K562 (cell line): ENCODE results near the gene KPNA1. TPM values are rescaled to one million over a fixed set of nuclear protein-coding genes. Genes with fewer than 3 reads are reported as not detected.

Source experiments
- ATAC-seq: fragments of 200-7000 bp; cut with Tn5 transposase; 3 replicates; pipeline ENCODE4 v1.9.1; 2020; ENCODE audit warnings: moderate library complexity
- BruUV-seq: library from RNA; stranded (reverse); fragments of 400-500 nt; replicated peaks from 2 replicates; lab custom pipeline; 2021; lab: Mats Ljungman, UMichigan
- CTCF ChIA-PET: fragments of 300-600 bp; formaldehyde crosslinking; extraction: SDS; loops from one replicate; lab custom pipeline; 2021; ENCODE audit warnings: low intra/inter-chr PET ratio; lab: Yijun Ruan, JAX
- POLR2A ChIA-PET: fragments of 300-600, 350-650 bp; sonication (Branson Sonifier 250); formaldehyde crosslinking; extraction: SDS; loops from one replicate; lab custom pipeline; 2021; ENCODE audit warnings: antibody characterized with exemption, inconsistent platforms; lab: Yijun Ruan, JAX
- DNase-seq, 4 experiments: peaks; one replicate each; pipeline versions ENCODE4 v3.0.0 to v3.0.0-alpha.2; 2011 to 2018; ENCODE audit warnings: low spot score in 3 of 4, mixed read lengths in 3 of 4; ENCODE audit errors: extremely low read depth in 1 of 4
- FAIRE-seq: peaks from 2 replicates; lab custom pipeline; 2011; peaks lifted over from hg19 to GRCh38; lab: Jason Lieb, UNC
- H2AFZ ChIP-seq: 2 replicates; pipeline ENCODE4 v1.6.0; 2011; ENCODE audit warnings: low read depth, low read length, control low read depth, inconsistent platforms
- H3K27ac ChIP-seq: fragments of 200-600 bp; 3 replicates; pipeline ENCODE4 v1.8.0; 2011; ENCODE audit warnings: low read depth, mild to moderate bottlenecking, control low read depth, inconsistent platforms, low read length, moderate library complexity, mixed read lengths; ENCODE audit errors: extremely low read depth
- H3K27me3 ChIP-seq, 2 experiments: fragments of 300-600 bp in 1 of 2; 2 replicates in 1 of 2; 3 replicates in 1 of 2; pipeline versions ENCODE4 v1.6.0 to v1.8.0; 2011; ENCODE audit warnings: inconsistent platforms in 2 of 2, low read length in 2 of 2, mild to moderate bottlenecking in 1 of 2, mixed read lengths in 1 of 2, moderate library complexity in 1 of 2; ENCODE audit not compliant: control insufficient read depth in 2 of 2, insufficient read depth in 2 of 2
- H3K36me3 ChIP-seq: fragments of 300-600 bp; 3 replicates; pipeline ENCODE4 v1.8.0; 2011; ENCODE audit warnings: mild to moderate bottlenecking, low read length, inconsistent platforms; ENCODE audit not compliant: control insufficient read depth, insufficient read depth
- H3K4me1 ChIP-seq, 2 experiments: fragments of 200-600 bp in 1 of 2; replicated peaks in 1 of 2; 2 replicates in 1 of 2; 3 replicates in 1 of 2; pipeline versions ENCODE4 v1.5.1 to v1.8.0; 2011; ENCODE audit warnings: inconsistent platforms in 2 of 2, low read length in 2 of 2, mild to moderate bottlenecking in 1 of 2, mixed read lengths in 1 of 2, moderate library complexity in 1 of 2; ENCODE audit not compliant: control insufficient read depth in 2 of 2, insufficient read depth in 2 of 2
- H3K4me2 ChIP-seq: 2 replicates; pipeline ENCODE4 v1.6.1; 2011; ENCODE audit warnings: low read length, control low read depth, inconsistent platforms, mixed read lengths; ENCODE audit not compliant: insufficient read depth
- H3K4me3 ChIP-seq: fragments of 200-600 bp; sonication (generic), shearing (Covaris generic); 2 replicates; pipeline ENCODE4 v1.5.1; 2016; ENCODE audit warnings: control low read depth, inconsistent platforms
- H3K79me2 ChIP-seq: fragments of 200-600 bp; 3 replicates; pipeline ENCODE4 v1.8.0; 2011; ENCODE audit warnings: low read length, inconsistent platforms; ENCODE audit not compliant: control insufficient read depth, insufficient read depth
- H3K9ac ChIP-seq, 2 experiments: 2 replicates each; pipeline versions ENCODE4 v1.6.0 to v1.6.1; 2011; ENCODE audit warnings: low read depth in 2 of 2, low read length in 2 of 2, control low read depth in 1 of 2, inconsistent platforms in 1 of 2, mild to moderate bottlenecking in 1 of 2, mixed read lengths in 1 of 2; ENCODE audit not compliant: insufficient read depth in 1 of 2
- H3K9me1 ChIP-seq: one replicate; pipeline ENCODE4 v1.6.0; 2011; ENCODE audit warnings: inconsistent platforms, mild to moderate bottlenecking, low read length, moderate library complexity; ENCODE audit not compliant: control insufficient read depth, insufficient read depth
- H3K9me3 ChIP-seq: replicated peaks from 2 replicates; pipeline ENCODE4 v1.5.1; 2011; ENCODE audit warnings: low read depth, low read length, inconsistent platforms; ENCODE audit not compliant: control insufficient read depth, insufficient read depth
- H4K20me1 ChIP-seq: replicated peaks from 2 replicates; pipeline ENCODE4 v1.6.1; 2011; ENCODE audit warnings: low read length, inconsistent platforms, mixed read lengths; ENCODE audit not compliant: control insufficient read depth, insufficient read depth
- IRF2 ChIP-seq: sonication (generic); formaldehyde crosslinking; IDR thresholded peaks from 2 replicates; pipeline ENCODE4 v1.8.1; 2022; ENCODE audit warnings: mild to moderate bottlenecking, missing genetic modification reagents
- RBM17 ChIP-seq: fragments of 200-400 bp; formaldehyde crosslinking; IDR thresholded peaks from 2 replicates; pipeline ENCODE4 v1.6.1; 2017; ENCODE audit warnings: low read depth, mild to moderate bottlenecking, low read length, borderline replicate concordance
- RNF2 ChIP-seq: sonication (generic); IDR thresholded peaks from 2 replicates; pipeline ENCODE4 v1.6.1; 2016
- SREBF2 ChIP-seq: sonication (generic); formaldehyde crosslinking; IDR thresholded peaks from 2 replicates; pipeline ENCODE4 v1.4.0; 2020; ENCODE audit warnings: mild to moderate bottlenecking, missing genetic modification reagents
- YY1 ChIP-seq, 3 experiments: IDR thresholded peaks; 2 replicates each; pipeline ENCODE4 v1.6.1; 2011; ENCODE audit warnings: low read length in 2 of 3, mild to moderate bottlenecking in 2 of 3, moderate library complexity in 2 of 3, borderline replicate concordance in 1 of 3, control low read depth in 1 of 3, low read depth in 1 of 3; ENCODE audit not compliant: insufficient read depth in 3 of 3, insufficient replicate concordance in 2 of 3, control insufficient read depth in 1 of 3, insufficient read length in 1 of 3; ENCODE audit errors: extremely low read depth in 1 of 3
- ZKSCAN1 ChIP-seq: fragments of 150-350 bp; IDR thresholded peaks from 2 replicates; pipeline ENCODE4 v1.6.1; 2016; ENCODE audit warnings: low read depth, low read length
- ZNF551 ChIP-seq: fragments of 250-450 bp; sonication (Bioruptor Pico); IDR thresholded peaks from 2 replicates; pipeline ENCODE4 v1.5.0; 2021; ENCODE audit warnings: mild to moderate bottlenecking, moderate library complexity
- WGBS: fragments of 100-300 bp; shearing (Covaris generic); methylation state at CpG from one replicate; pipeline ENCODE4 v1.1.6; 2016; ENCODE audit warnings: low coverage, mixed read lengths; ENCODE audit not compliant: insufficient coverage; ENCODE audit errors: missing lambda C conversion rate; 5-methylcytosine and 5-hydroxymethylcytosine counted together
- in situ Hi-C: fragments of 300-500 bp; cut with MboI; formaldehyde crosslinking; loops from 4 replicates; pipeline ENCODE4 v1.15.0; 2018; ENCODE audit warnings: inconsistent platforms, mixed read lengths
- intact Hi-C: fragments of 100-400 bp; cut with micrococcal nuclease; formaldehyde crosslinking; loops from 2 replicates; pipeline ENCODE4 v1.14.2; 2022
- polyA plus RNA-seq, 8 experiments: library from polyadenylated mRNA; depleted of rRNA in 4 of 8; stranded (reverse) in 5 of 8; unstranded in 3 of 8; fragments of >200 nt; fragmentation: Nextera tagmentation in 2 of 8; fragmentation: Illumina TruSeq in 1 of 8; extraction: Ambion mirVana in 2 of 8; extraction: Trizol in 1 of 8; gene quantifications; 2 replicates each; pipeline versions ENCODE4 v1.2.1 to v1.2.3, GENCODE V29; 2011 to 2014; ENCODE audit warnings: inconsistent platforms in 1 of 8, missing spikeins in 1 of 8
- total RNA-seq, 7 experiments: library from RNA; depleted of rRNA in 6 of 7; stranded (reverse); fragments of >200 nt in 6 of 7; fragmentation: Illumina TruSeq in 2 of 7; extraction: Trizol in 2 of 7; gene quantifications; 2 replicates each; pipeline versions ENCODE4 v1.2.1 to v1.2.3, GENCODE V29; 2011 to 2021; ENCODE audit warnings: low replicate concordance in 1 of 7
- TF ChIP-seq, protein P1 (sequence below): fragments of 250-450 bp; sonication (Bioruptor Pico); IDR thresholded peaks from 2 replicates; pipeline ENCODE4 v1.4.0; 2020; ENCODE audit warnings: mild to moderate bottlenecking, moderate library complexity
- TF ChIP-seq, protein P2 (sequence below): sonication (generic); formaldehyde crosslinking; IDR thresholded peaks from 2 replicates; pipeline ENCODE4 v1.8.1; 2023; ENCODE audit warnings: mild to moderate bottlenecking, missing genetic modification reagents

Gene KPNA1
- total and polyA plus RNA-seq, 9 of the 15 experiments (the other 6 are each of a cell fraction or from before 2014, with no cell fraction given), result 9.3 to 53.8 (median 33.5) TPM

DNA sequence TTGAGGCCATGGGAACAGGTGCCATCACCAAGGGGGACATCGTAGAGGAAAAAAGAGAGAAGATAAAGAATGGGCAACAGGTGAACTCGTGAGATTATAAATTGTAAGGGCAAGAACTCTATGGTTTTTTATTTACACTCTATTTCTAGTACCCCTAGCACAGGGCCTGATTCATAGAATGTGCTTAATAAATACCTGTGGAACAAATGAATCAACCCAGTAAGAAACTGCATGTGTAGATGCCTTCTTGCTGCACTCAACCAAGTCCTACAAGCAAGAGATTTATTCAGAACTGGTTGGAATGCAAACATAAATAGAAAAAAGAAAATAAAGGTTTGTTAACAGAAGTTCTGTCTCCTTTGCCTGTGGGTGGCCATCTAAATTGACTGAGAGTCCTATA lies 18.7 kb upstream of the KPNA1 start:
- in situ Hi-C loops (no loop called here), intact Hi-C loops (no loop called here)
- Histone ChIP-seq H3K4me2 (no peak overlapping the region), H3K27me3 (no peaks in the 10 kb centered on the region), H2AFZ (no peak overlapping the region), H4K20me1 (no peaks in the 10 kb centered on the region), H3K9me1 (no peaks in the 10 kb centered on the region), H3K36me3 (0 out of 3 replicates have a peak, but pooled peaks cover 2% of the 10 kb centered on the region), H3K79me2 (no peaks in the 10 kb centered on the region), H3K4me3 (no peak overlapping the region), H3K4me1 (no peaks in the 10 kb centered on the region), H3K9me3 (no peaks in the 10 kb centered on the region), H3K9ac (no peak overlapping the region), H3K27ac (no peak overlapping the region)
- WGBS, result 13% methylated on average over 2 of the region's 2 CpGs
- ChIA-PET POLR2A (no interaction called here), CTCF (no interaction called here)
- no TSS peak for BruUV-seq
- ATAC-seq (no peak), DNase-seq (no peak), FAIRE-seq (no peak)
- TF ChIP-seq, protein P1, sequence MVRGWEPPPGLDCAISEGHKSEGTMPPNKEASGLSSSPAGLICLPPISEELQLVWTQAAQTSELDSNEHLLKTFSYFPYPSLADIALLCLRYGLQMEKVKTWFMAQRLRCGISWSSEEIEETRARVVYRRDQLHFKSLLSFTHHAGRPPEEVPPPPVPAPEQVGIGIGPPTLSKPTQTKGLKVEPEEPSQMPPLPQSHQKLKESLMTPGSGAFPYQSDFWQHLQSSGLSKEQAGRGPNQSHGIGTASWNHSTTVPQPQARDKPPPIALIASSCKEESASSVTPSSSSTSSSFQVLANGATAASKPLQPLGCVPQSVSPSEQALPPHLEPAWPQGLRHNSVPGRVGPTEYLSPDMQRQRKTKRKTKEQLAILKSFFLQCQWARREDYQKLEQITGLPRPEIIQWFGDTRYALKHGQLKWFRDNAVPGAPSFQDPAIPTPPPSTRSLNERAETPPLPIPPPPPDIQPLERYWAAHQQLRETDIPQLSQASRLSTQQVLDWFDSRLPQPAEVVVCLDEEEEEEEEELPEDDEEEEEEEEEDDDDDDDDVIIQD (CRISPR knock-in tag), result no peak
- TF ChIP-seq IRF2 (CRISPR knock-in tag) (no peak), ZKSCAN1 (no peak), RBM17 (no peak), RNF2 (no peak), SREBF2 (CRISPR knock-in tag) (no peak), ZNF551 (no peak), YY1 (IDR thresholded peaks at IDR 0.05; ENCODE audit: borderline replicate concordance in 1 of 3, control insufficient read depth in 1 of 3, extremely low read depth in 1 of 3, insufficient read depth in 3 of 3, insufficient read length in 1 of 3, insufficient replicate concordance in 2 of 3, low read depth in 1 of 3, low read length in 2 of 3) (no peak)
- TF ChIP-seq, protein P2, sequence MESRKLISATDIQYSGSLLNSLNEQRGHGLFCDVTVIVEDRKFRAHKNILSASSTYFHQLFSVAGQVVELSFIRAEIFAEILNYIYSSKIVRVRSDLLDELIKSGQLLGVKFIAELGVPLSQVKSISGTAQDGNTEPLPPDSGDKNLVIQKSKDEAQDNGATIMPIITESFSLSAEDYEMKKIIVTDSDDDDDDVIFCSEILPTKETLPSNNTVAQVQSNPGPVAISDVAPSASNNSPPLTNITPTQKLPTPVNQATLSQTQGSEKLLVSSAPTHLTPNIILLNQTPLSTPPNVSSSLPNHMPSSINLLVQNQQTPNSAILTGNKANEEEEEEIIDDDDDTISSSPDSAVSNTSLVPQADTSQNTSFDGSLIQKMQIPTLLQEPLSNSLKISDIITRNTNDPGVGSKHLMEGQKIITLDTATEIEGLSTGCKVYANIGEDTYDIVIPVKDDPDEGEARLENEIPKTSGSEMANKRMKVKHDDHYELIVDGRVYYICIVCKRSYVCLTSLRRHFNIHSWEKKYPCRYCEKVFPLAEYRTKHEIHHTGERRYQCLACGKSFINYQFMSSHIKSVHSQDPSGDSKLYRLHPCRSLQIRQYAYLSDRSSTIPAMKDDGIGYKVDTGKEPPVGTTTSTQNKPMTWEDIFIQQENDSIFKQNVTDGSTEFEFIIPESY (CRISPR knock-in tag), result no peak
